ENCODE results near the gene GLIS1. TPM values are rescaled to one million over a fixed set of nuclear protein-coding genes. Genes with fewer than 3 reads are reported as not detected.

GLIS1 gene
- total RNA-seq, 2 donors from 2014 or later = 2.6 TPM; not detected in 1

DNA sequence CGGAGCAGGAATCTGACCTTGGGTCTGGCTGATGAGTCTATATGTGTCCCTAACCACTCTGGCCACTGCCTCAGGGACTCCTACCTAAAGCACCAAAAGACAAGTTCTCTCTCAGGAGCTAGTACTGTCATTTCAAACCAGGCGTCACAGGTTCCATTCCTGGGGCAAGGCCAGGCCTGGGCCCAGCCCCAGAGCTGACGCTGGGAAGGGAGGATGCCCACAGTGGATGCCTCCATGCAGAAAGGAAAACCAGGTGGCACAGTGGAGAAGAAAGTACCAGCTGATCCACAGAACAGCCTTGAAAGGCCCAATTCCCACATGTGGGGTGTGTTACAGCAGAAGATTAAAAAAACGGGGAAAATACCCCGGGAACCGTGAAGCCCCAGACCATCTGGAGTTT is 202.4 kb downstream of the GLIS1 start:
- no peaks in the 10 kb centered on the region for H3K4me1 ChIP-seq (ENCODE audit: control insufficient read depth in 1 of 2, low read depth in 2 of 2)
- TF ChIP-seq, protein P1, sequence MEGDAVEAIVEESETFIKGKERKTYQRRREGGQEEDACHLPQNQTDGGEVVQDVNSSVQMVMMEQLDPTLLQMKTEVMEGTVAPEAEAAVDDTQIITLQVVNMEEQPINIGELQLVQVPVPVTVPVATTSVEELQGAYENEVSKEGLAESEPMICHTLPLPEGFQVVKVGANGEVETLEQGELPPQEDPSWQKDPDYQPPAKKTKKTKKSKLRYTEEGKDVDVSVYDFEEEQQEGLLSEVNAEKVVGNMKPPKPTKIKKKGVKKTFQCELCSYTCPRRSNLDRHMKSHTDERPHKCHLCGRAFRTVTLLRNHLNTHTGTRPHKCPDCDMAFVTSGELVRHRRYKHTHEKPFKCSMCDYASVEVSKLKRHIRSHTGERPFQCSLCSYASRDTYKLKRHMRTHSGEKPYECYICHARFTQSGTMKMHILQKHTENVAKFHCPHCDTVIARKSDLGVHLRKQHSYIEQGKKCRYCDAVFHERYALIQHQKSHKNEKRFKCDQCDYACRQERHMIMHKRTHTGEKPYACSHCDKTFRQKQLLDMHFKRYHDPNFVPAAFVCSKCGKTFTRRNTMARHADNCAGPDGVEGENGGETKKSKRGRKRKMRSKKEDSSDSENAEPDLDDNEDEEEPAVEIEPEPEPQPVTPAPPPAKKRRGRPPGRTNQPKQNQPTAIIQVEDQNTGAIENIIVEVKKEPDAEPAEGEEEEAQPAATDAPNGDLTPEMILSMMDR (IDR thresholded peaks at IDR 0.05) = no peak
- no peak for ATAC-seq (ENCODE audit: insufficient number of reproducible peaks, low FRiP score, low read depth)

DNA sequence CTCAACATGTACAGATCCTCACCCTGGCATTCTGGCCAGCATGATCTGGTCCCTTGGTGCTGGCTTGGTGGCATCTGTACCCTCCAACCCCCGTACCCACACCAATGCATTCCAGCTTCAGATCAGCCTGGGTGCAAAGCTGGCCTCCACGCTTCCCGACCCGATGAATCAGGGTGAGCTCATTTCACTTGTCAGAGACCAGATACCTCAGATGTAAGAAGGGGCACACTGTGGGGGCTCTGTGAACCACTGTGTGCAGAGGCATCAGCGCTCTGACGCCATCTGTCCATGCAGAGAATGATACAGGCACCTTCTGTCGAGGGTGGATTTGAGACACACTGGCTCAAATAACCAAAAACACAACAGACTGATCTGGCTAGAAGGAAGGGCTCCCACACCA is 203.1 kb downstream of the GLIS1 start:
- Histone ChIP-seq H3K27ac (no peak overlapping the region), H3K36me3 (no peaks in the 10 kb centered on the region), H3K9me3 (no peaks in the 10 kb centered on the region), H3K4me1 (ENCODE audit: control insufficient read depth in 1 of 2, low read depth in 2 of 2) (no peaks in the 10 kb centered on the region), H3K27me3 (replicated peaks; ENCODE audit: insufficient read depth) (no peaks in the 10 kb centered on the region), H3K4me3 (no peak overlapping the region)
- ATAC-seq (ENCODE audit: insufficient number of reproducible peaks, low FRiP score, low read depth) = no peak
- DNase-seq (ENCODE audit: low spot score) = no peak
- TF ChIP-seq, protein P1 (IDR thresholded peaks at IDR 0.05) = no peak

More for the DNA sequence above, 202.4 kb downstream of the GLIS1 start:
- Histone ChIP-seq H3K36me3 (no peaks in the 10 kb centered on the region), H3K4me3 (no peak overlapping the region), H3K27ac (no peak overlapping the region), H3K27me3 (replicated peaks; ENCODE audit: insufficient read depth) (no peaks in the 10 kb centered on the region), H3K9me3 (no peaks in the 10 kb centered on the region)
- no peak for DNase-seq (ENCODE audit: low spot score)

- H3K4me1 ChIP-seq (ENCODE audit: control insufficient read depth in 1 of 2, low read depth in 2 of 2) = no peaks in the 10 kb centered on the region
- ATAC-seq (ENCODE audit: insufficient number of reproducible peaks, low FRiP score, low read depth) = no peak
- no peaks in the 10 kb centered on the region for H3K9me3 ChIP-seq
- H3K27me3 ChIP-seq (replicated peaks; ENCODE audit: insufficient read depth) = no peaks in the 10 kb centered on the region
- H3K4me3 ChIP-seq = no peak overlapping the region
- no peak overlapping the region for H3K27ac ChIP-seq
- TF ChIP-seq, protein P1 (IDR thresholded peaks at IDR 0.05) = no peak
- DNase-seq (ENCODE audit: low spot score) = no peak
- H3K36me3 ChIP-seq = no peaks in the 10 kb centered on the region
These were observed 203.7 kb downstream of the GLIS1 start for GRCh38 chr1:53535226-53535625.

- TF ChIP-seq, protein P1 (IDR thresholded peaks at IDR 0.05) = no peak
- no peak overlapping the region for H3K27ac ChIP-seq
- no peaks in the 10 kb centered on the region for H3K9me3 ChIP-seq
- no peaks in the 10 kb centered on the region for H3K4me1 ChIP-seq (ENCODE audit: control insufficient read depth in 1 of 2, low read depth in 2 of 2)
- DNase-seq (ENCODE audit: low spot score) (no peak), ATAC-seq (ENCODE audit: insufficient number of reproducible peaks, low FRiP score, low read depth) (no peak)
- H3K4me3 ChIP-seq = no peak overlapping the region
- H3K36me3 ChIP-seq = no peaks in the 10 kb centered on the region
- H3K27me3 ChIP-seq (replicated peaks; ENCODE audit: insufficient read depth) = no peaks in the 10 kb centered on the region
These were observed 206.1 kb downstream of the GLIS1 start for GRCh38 chr1:53532912-53533311.

GRCh38 chr1:53532377-53532776 is 206.6 kb downstream of the GLIS1 start:
- TF ChIP-seq, protein P1 (IDR thresholded peaks at IDR 0.05) = no peak
- no peak for ATAC-seq (ENCODE audit: insufficient number of reproducible peaks, low FRiP score, low read depth)
- Histone ChIP-seq H3K27me3 (replicated peaks; ENCODE audit: insufficient read depth) (no peaks in the 10 kb centered on the region), H3K4me1 (ENCODE audit: control insufficient read depth in 1 of 2, low read depth in 2 of 2) (peaks cover 0 to 1% of the 10 kb centered on the region in 2 donors), H3K36me3 (no peaks in the 10 kb centered on the region), H3K4me3 (no peak overlapping the region), H3K27ac (no peak overlapping the region), H3K9me3 (no peaks in the 10 kb centered on the region)
- no peak for DNase-seq (ENCODE audit: low spot score)

Data from thoracic aorta (tissue), 2 donors.